NCI-H1092 treated with DMSO at 0.1 percent for 48 hours (cell line): Measurements from ENCODE around the gene SYNE4.

Source experiments
- DNase-seq: peaks from one replicate; lab custom pipeline; 2025; lab: John Stamatoyannopoulos, UW

The SYNE4 gene

GRCh38 chr19:36025541-36025940 is 16.9 kb upstream of the SYNE4 start:
- DNase-seq, result no peak

DNA sequence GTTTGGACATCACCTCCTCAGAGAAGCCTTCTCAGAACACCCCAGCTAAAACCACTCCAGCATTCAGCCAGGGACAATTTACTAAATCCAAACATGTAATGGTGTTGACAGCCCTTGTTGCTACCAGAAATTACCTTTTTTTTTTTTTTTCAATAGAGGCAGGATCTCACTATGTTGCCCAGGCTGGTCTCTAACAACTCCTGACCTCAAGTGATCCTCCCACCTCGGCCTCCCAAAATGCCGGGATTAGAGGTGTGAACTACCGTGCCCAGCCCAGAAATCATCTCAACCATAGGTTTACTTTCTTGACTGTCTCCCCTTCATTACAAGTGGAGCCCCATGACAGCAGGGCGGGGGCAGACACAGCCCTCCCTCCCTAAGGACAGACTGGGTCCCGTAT is 14.8 kb upstream of the SYNE4 start:
- DNase-seq, result no peak

DNA sequence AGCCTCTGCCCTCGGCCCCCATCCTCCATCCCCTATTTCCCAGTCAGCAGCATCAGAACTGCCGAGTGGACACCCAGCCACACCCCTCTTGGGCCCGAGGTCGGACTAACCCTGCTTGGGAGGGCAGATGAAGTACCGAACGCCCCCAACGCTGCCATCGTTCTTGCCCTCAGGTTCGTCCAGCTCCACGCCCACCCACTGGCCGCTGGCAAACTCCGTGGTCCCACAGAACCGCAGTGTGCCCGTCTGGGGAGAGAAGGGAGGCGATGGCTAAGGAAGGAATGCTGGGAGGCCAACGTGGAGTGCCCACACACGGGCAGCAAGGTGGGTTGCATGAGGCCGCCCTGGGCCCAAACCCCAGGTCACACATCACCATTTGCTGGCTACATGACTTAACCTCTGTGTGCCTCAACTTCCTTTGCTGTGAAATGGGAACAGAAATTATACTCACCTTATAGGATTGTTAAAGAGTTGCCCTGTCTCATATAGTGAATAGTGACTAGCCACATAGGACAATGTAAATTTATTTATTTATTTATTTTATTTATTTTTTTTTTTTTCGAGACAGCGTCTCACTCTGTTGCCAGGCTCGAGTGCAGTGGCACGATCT is 10.6 kb upstream of the SYNE4 start:
- no peak for DNase-seq

DNA sequence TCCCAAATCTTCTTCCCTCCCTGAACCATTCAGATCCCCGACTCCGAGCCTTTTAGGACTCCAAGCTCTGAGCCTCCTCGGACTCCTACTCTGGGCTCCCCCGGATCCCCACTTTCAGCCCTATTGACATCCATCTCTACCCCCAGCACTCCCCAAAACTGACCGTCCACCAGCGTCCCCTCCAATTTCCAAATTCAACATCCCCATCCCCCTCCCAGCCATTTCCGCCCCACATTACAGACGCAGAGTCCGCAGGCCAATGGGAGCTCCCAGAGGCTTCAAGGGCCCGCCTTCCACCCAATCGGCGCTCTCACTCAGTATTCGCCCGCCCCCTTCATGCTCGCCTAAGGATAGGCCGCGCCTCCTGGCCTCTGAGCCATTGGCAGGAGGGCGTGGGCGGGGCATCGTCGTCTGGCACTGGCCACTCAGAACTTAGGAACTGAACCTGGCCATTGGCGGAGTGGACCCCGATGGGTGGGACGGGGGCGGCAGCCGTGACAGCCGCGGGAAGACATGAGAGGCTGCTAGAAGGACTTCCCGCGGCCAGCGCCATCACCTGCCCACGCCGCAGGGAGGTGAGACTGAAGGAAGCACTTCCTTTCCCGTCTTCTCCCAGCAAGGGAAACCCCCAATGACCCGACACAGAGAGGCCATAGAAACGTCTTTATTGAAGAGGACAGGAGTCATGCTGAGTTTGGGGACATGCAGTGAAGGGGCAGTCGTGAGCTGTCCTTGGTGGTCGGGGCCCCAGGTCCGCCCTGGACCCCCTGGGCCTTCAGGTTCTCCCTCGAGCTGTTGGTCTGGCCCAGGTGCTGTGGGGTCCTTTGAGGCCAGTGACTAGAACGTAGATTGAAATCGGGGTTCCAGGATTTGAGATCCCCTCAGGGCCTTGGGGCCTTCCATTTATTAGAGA is 5.7 kb upstream of the SYNE4 start, which contains the start of gene ALKBH6:
TSS of gene ALKBH6 (minus strand) at position 202 of the 913 bp plus-strand sequence. CDS start 816 bp downstream, outside the sequence.
- DNase-seq, result peak; percentile 97

GRCh38 chr19:36013280-36014011 is 4.8 kb upstream of the SYNE4 start:
- DNase-seq, result no peak

- no peak for DNase-seq
These were observed 1.8 kb upstream of the SYNE4 start for GRCh38 chr19:36010402-36010801.

DNA sequence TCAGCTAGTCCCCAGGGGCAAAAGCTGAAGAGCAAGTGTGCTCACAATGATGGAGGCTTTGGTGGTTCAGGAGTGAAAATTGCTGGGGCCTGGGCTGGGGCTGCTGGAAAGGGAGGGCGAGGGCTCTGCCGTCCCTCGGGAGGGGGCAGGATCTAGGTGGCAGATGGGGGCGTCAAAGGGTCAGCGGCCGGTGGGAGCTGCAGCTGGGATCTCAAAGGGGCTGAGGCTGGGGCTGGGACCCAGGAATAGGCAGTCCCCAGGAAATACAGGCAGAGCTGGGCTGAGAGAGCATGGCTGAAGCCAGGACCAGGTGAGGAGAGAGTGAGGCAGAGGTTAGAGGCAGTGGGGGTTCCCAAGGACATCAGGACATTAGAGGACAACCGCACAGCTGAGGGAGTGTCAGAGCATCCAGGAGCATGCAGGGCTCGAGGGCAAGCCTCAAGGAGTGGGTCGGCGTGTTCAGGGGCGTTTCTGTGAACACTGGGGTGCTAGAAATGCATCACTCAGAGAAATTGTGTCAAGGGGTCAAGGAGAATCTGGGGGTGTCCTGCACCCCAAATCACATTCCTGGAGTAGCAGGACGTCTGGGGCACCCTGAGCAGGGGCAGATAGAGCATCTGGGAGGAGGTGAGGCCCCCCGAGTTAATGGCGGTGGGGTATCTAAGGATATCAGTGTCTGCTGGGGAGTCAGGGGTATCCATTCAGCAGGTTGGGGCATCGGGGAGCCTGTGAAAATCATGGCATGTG is 1.2 kb upstream of the SYNE4 start:
- no peak for DNase-seq

DNA sequence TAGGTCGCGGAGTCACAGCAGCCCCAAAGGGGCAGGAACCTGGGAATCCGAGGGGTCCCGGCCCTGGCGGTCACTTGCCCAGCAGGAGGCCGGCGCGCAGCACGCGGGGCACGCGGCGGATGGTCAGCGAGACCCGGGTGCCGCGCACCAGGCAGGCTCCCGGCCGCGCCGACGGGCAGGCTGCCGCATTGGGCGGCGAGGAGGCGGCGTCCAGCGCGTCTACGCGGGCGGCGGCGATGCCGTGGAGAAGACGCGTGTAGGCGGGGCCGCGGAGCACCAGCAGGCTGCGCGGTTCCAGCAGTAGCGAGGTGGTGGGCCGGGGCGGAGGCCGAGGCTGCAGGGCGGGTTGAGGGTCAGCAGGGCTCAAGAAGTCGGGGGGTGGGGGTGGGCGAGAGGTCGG is 607 bp upstream of the SYNE4 start:
- peak; percentile 20 for DNase-seq

DNA sequence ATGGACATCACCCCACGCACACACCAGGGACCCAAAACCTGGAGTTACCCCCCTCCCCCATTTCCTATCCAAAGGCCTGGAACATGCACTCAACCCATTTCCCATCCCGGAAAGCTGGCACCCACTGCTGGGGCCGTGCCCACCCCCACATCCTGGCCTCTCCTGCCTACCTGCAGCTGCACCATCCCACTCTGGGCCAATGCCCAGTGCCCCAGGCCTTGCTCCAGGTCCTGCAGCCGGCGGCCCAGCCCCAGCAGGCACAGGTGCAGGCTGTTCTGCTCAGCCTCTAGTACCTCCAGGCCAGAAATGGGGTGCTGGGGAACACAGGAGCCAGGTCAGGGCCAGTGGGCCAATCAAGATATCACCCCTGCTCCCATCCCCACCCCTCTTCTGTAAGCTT is 1.7 kb downstream of the SYNE4 start:
- no peak for DNase-seq

GRCh38 chr19:36003284-36003683 is 5.3 kb downstream of the SYNE4 start:
- DNase-seq, result no peak

DNA sequence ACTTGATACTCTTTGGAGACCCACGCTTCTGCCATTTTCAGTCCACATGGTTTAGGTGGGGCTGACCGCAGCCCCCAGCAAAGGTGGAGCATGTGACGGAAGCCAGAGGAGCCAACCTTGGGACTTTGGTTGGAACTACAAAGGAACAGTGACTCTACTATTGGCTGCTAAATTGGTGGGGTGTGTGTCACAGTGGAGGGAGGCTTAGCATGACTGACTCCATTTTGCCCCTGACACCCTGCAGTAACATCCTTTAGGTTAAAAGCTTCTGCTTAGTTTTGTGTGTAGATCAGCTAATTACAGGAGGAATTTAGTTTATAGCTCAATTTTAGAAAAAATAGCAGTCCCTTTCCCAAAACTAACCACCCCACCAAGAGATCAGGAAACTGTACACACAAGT is 7.0 kb downstream of the SYNE4 start:
- no peak for DNase-seq

GRCh38 chr19:35996777-35997176 is 11.8 kb downstream of the SYNE4 start:
- no peak for DNase-seq

DNA sequence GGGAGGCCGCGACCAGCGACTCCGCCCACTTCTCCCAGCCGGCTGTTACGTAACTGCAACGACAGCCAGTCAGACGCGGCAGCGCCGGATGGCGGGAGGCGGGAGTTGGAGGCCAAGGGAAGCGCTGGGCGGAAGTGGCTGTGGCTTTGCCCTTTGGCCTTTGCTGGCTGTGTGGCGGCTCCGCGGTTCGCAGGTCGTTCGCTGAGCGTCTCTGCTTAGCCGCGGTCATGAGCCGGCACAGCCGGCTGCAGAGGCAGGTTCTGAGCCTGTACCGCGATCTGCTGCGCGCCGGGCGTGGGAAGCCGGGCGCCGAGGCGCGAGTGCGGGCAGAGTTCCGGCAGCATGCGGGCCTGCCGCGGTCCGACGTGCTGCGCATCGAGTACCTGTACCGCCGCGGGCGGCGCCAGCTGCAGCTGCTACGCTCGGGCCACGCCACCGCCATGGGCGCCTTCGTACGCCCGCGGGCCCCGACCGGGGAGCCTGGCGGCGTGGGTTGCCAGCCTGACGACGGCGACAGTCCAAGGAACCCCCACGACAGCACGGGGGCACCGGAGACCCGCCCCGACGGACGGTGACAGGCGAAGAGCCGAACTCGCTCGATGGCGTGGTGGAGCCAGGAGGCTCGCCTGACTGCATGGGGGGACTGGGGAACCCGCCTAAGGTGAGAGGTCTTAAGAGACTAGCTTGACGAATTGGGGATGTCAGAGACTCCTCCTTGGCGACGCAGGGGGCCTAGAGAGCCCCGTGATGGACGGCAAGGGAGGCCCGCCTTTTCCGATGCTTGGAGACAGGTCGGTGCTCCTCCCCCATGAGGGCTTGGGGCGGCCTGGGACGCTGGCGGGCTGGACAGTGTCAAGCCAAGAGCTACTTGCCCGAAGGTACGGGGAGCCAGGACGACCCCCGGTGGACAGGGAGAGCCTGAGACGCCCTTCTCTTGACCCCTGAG is 13.3 kb downstream of the SYNE4 start, which contains the start of gene SDHAF1:
TSS of gene SDHAF1 (plus strand) at position 141 of the 946 bp plus-strand sequence. CDS start at position 228, 87 bp downstream.
- peak; percentile 91 for DNase-seq

DNA sequence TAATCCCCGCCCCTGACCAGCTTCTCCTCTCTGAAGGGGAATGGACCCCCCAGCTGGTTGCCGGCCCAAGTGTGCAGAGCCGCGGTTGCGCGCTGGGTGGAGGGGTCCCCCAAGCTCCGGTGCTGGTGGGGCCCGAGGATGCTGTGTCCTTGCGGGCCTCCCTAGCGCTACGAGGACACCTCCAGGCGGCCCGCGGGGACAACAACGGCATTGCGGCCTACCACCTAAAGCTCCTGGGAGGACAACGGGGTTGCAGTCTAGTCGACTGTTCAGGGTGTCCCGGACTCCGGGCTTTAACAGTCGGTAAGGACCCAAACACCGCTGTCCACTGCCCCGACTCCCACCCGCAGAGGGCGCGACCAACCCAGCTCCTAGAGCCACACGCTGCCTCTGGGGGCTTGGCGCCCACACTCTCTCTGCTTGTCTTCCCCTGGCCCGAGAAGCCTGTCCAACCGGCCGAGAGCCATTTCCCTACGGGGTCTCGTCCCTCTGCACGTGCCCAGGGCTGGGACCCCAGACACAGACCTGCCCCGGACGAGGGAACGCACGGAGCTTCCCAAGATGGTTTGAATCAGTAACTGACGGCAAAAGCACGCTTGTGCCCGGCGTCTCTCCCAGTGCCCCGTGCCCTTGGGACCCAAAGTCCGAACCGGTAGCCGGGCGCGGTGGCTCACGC is 14.6 kb downstream of the SYNE4 start:
- no peak for DNase-seq

GRCh38 chr19:35992907-35993765 is 15.5 kb downstream of the SYNE4 start:
- DNase-seq, result no peak

DNA sequence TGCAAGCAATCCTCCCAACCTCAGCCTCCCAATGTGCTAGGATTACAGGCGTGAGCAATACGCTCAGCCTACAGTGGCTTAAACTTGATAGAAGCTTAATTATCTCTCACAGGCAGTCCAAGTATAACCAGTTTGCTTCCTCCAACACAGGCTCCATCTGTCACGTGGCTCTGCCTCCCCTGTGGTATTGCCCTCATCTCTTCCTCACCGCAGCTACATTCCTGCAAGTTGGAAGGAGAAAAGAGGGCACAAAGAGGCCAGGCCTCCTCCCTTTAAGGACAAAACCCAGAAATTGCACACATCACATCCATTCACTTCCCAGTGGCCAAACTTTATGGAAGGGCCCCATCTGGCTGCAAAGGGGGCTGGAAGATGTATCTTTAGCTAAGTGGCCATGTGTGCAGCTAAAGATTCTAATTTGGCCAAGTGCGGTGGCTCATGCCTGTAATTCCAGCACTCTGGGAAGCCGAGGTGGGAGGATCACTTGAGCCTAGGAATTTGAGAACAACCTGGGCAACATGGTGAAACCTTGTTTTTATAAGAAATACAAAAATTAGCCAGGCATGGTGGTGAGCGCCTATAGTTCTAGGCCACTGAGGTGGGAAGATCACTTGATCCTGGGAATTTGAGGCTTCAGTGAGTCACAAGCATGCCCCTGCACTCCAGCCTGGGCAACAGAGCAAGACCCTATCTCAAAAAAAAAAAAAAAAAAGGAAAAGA is 16.7 kb downstream of the SYNE4 start:
- no peak for DNase-seq

GRCh38 chr19:35990771-35991730 is 17.6 kb downstream of the SYNE4 start:
- no peak for DNase-seq
